Endothelial cell (in vitro differentiated cells): ENCODE measurements around the gene PIWIL4. TPM values are rescaled to one million over a fixed set of nuclear protein-coding genes. Genes with fewer than 3 reads are reported as not detected.

ENCODE experiments used
- DNase-seq: peaks from one replicate; pipeline ENCODE4 v3.0.0; 2021; ENCODE audit warnings: low spot score
- H3K27ac Mint-ChIP-seq: one replicate; pipeline ENCODE4 v1.8.0; 2021; ENCODE audit warnings: mixed read lengths, inconsistent platforms; ENCODE audit not compliant: unreplicated experiment
- H3K27me3 Mint-ChIP-seq: one replicate; pipeline ENCODE4 v1.8.0; 2021; ENCODE audit warnings: mild to moderate bottlenecking, moderate library complexity, mixed read lengths, inconsistent platforms; ENCODE audit not compliant: unreplicated experiment
- H3K36me3 Mint-ChIP-seq: one replicate; pipeline ENCODE4 v1.8.0; 2021; ENCODE audit warnings: mild to moderate bottlenecking, low read depth, mixed read lengths, inconsistent platforms; ENCODE audit not compliant: unreplicated experiment
- H3K4me1 Mint-ChIP-seq: one replicate; pipeline ENCODE4 v1.8.0; 2021; ENCODE audit warnings: mild to moderate bottlenecking, mixed read lengths, inconsistent platforms; ENCODE audit not compliant: unreplicated experiment
- H3K4me3 Mint-ChIP-seq: one replicate; pipeline ENCODE4 v1.8.0; 2021; ENCODE audit warnings: mild to moderate bottlenecking, mixed read lengths, inconsistent platforms; ENCODE audit not compliant: unreplicated experiment
- H3K9me3 Mint-ChIP-seq: one replicate; pipeline ENCODE4 v1.8.0; 2021; ENCODE audit warnings: mixed read lengths, inconsistent platforms; ENCODE audit not compliant: unreplicated experiment
- total RNA-seq: library from RNA; stranded (reverse); fragmentation: NEBNext Ultra II Directional; extraction: Animal tissue kit (Norgen Biotek cat#: 25700); gene quantifications from one replicate; pipeline ENCODE4 v1.2.1, GENCODE V29; 2021; ENCODE audit not compliant: unreplicated experiment
- TF ChIP-seq, protein P1 (sequence below): fragments of 200-600 bp; sonication (generic); IDR thresholded peaks from one replicate; pipeline ENCODE4 v1.5.0; 2021; ENCODE audit warnings: antibody characterized with exemption; ENCODE audit not compliant: unreplicated experiment

Gene PIWIL4
- total RNA-seq, 1 donor from 2014 or later: 0.54 TPM

DNA sequence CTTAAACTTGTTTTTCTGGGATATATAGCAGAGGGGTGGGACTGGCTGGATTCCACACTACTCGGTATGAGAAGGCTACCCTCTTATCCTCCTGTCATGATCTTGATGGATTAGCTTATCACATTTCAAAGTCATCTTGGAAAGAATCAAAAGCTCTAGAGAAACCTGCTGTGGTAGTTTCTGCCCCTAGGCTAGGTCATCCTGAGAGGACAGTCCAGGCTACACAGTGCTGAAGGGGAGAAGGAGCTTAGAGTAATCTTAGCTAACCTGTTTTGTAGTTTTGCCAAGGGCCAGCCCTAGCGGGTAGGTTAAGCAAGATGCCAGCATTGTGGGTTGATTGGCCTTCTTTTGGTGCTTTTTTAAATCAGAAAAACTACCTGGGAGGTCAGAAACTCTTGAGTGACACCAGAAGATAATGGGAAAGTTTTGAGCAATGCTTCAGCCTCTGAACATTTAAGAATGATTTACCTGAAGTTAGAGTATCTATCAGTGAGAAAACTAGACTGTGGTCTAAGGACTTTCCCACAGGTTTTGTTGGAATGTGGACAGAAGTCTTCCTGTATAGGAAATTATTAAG lies 21.3 kb downstream of the PIWIL4 start:
- H3K9me3 Mint-ChIP-seq: no peaks in the 10 kb centered on the region
- TF ChIP-seq, protein P1, sequence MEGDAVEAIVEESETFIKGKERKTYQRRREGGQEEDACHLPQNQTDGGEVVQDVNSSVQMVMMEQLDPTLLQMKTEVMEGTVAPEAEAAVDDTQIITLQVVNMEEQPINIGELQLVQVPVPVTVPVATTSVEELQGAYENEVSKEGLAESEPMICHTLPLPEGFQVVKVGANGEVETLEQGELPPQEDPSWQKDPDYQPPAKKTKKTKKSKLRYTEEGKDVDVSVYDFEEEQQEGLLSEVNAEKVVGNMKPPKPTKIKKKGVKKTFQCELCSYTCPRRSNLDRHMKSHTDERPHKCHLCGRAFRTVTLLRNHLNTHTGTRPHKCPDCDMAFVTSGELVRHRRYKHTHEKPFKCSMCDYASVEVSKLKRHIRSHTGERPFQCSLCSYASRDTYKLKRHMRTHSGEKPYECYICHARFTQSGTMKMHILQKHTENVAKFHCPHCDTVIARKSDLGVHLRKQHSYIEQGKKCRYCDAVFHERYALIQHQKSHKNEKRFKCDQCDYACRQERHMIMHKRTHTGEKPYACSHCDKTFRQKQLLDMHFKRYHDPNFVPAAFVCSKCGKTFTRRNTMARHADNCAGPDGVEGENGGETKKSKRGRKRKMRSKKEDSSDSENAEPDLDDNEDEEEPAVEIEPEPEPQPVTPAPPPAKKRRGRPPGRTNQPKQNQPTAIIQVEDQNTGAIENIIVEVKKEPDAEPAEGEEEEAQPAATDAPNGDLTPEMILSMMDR: no peak
- peaks cover 35% of the 10 kb centered on the region for H3K4me1 Mint-ChIP-seq
- peaks cover 2% of the 10 kb centered on the region for H3K27me3 Mint-ChIP-seq
- no peak overlapping the region for H3K27ac Mint-ChIP-seq
- H3K4me3 Mint-ChIP-seq: no peak overlapping the region
- DNase-seq: no peak
- H3K36me3 Mint-ChIP-seq: no peaks in the 10 kb centered on the region

DNA sequence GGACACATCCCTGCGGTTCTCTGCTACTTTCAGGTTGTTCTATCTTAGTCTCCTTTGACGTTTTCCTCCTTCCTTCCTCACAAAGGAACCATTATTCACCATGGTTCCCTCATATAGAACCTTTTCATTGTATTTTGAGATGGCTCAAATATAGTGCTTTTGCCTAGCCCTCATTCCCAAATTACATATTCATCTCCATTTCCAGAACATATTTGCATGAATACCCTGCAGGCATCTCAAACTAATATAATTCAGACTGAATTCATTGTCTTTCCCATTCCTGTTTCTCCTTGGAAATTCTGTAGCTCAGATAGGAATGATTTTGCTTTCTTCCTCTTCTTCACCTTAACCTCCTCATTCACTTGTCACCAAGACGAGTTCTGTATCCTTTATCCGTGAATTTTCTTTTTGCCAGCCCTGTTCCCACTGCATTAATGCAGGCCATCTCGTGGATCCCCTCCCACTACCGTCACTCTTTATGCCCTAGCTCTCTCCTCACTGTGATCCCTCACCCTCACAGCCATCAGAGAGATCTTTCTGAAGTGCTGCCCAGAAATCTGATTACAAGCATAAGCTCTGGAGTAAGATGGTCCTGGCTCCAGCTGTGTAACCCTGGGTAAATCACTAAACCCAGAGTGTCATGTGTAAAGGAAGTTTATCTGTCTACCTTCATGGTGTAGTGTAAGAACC lies 23.3 kb downstream of the PIWIL4 start:
- H3K27me3 Mint-ChIP-seq: peaks cover 2% of the 10 kb centered on the region
- H3K36me3 Mint-ChIP-seq: no peaks in the 10 kb centered on the region
- no peak overlapping the region for H3K4me3 Mint-ChIP-seq
- no peaks in the 10 kb centered on the region for H3K9me3 Mint-ChIP-seq
- H3K4me1 Mint-ChIP-seq: peaks cover 28% of the 10 kb centered on the region
- no peak for DNase-seq
- TF ChIP-seq, protein P1: no peak
- no peak overlapping the region for H3K27ac Mint-ChIP-seq

DNA sequence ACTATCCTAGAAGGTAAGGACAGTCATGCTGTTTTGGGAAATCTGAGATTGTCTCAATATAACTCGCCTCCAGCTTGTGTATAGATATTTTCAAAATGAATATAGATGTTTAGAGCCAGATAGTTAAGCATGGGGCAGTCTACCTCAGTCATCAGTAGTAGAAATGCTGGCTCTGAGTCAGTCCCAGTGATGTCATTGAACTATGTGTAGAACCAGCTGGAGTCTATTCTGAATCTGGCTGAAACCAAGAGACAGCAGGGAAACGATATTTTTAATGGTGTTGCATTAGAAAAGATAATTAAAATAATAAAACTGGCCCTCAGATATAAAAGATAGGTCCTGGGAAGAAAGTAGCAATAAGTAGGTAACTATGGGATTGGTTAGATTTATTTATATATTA lies 25.9 kb downstream of the PIWIL4 start:
- peaks cover 27% of the 10 kb centered on the region for H3K4me1 Mint-ChIP-seq
- TF ChIP-seq, protein P1: no peak
- no peak overlapping the region for H3K27ac Mint-ChIP-seq
- H3K27me3 Mint-ChIP-seq: peaks cover 2% of the 10 kb centered on the region
- no peaks in the 10 kb centered on the region for H3K36me3 Mint-ChIP-seq
- DNase-seq: no peak
- no peaks in the 10 kb centered on the region for H3K9me3 Mint-ChIP-seq
- no peak overlapping the region for H3K4me3 Mint-ChIP-seq

DNA sequence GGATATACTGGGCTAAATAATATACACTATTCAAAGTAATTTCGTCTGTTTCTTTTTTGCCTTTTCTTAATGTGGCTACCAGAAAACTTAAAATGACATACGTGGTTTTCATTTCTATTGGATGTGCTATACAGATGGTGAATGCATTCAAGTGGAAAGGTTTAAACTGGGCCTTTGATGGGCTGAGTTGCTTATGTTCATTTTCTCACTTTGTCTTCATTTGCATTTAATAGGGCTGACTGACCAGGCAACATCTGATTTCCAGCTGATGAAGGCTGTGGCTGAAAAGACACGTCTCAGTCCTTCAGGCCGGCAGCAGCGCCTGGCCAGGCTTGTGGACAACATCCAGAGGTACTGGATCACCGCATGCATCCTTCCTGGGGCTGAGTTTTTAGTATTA lies 27.9 kb downstream of the PIWIL4 start:
- no peak overlapping the region for H3K4me3 Mint-ChIP-seq
- no peaks in the 10 kb centered on the region for H3K36me3 Mint-ChIP-seq
- H3K9me3 Mint-ChIP-seq: no peaks in the 10 kb centered on the region
- TF ChIP-seq, protein P1: no peak
- H3K27me3 Mint-ChIP-seq: peaks cover 2% of the 10 kb centered on the region
- H3K4me1 Mint-ChIP-seq: peaks cover 6% of the 10 kb centered on the region
- no peak overlapping the region for H3K27ac Mint-ChIP-seq
- DNase-seq: no peak

DNA sequence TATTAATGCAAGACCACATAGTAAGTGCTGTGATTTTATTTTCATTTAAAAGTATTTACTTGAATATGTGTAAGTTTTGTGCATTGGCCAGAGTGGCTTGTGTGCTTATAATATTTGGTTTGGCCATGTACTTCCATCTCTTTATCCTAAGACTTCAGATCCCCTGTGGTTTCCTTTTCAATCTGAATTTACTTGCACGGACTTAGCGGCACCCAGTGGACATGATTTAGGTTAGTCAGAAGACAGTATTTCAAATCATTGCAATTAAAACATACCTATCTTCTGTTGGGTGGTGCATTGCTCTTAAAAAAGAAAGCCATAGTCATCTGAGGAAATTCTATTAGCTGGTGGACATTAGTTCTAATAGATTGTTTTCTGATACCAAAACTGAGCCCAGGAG lies 30.7 kb downstream of the PIWIL4 start:
- H3K27me3 Mint-ChIP-seq: no peaks in the 10 kb centered on the region
- no peak for DNase-seq
- TF ChIP-seq, protein P1: no peak
- H3K4me3 Mint-ChIP-seq: no peak overlapping the region
- no peaks in the 10 kb centered on the region for H3K4me1 Mint-ChIP-seq
- H3K9me3 Mint-ChIP-seq: no peaks in the 10 kb centered on the region
- no peaks in the 10 kb centered on the region for H3K36me3 Mint-ChIP-seq
- no peak overlapping the region for H3K27ac Mint-ChIP-seq
